PC-9 (cell line): ENCODE measurements around the gene SLC7A8. TPM values are rescaled to one million over a fixed set of nuclear protein-coding genes. Genes with fewer than 3 reads are reported as not detected.

Experiments
- BruUV-seq: library from RNA; stranded (reverse); fragments of 400-500 nt; replicated peaks from 2 replicates; lab custom pipeline; 2021; lab: Mats Ljungman, UMichigan
- CTCF ChIA-PET: fragments of 300-600 bp; sonication (Branson Sonifier 250); formaldehyde crosslinking; loops from one replicate; lab custom pipeline; 2022; ENCODE audit warnings: antibody characterized with exemption; lab: Charles Lee
- POLR2A ChIA-PET: fragments of 300-600 bp; sonication (Branson Sonifier 250); formaldehyde crosslinking; loops from one replicate; lab custom pipeline; 2022; ENCODE audit warnings: antibody characterized with exemption; ENCODE audit not compliant: unreplicated experiment; lab: Charles Lee
- DNase-seq, 2 experiments: peaks; one replicate each; pipeline versions ENCODE4 v3.0.0 to v3.0.0-alpha.2; 2015 to 2022; ENCODE audit warnings: mixed read lengths in 1 of 2
- H2AFZ ChIP-seq: fragments of 200-600 bp; sonication (generic); 2 replicates; pipeline ENCODE4 v1.8.1; 2017; ENCODE audit warnings: antibody characterized with exemption
- H3F3A ChIP-seq: fragments of 200-600 bp; sonication (generic); 2 replicates; pipeline ENCODE4 v1.8.1; 2017; ENCODE audit warnings: antibody characterized with exemption, mild to moderate bottlenecking, low read depth; ENCODE audit not compliant: insufficient read depth
- H3K27ac ChIP-seq: fragments of 200-600 bp; sonication (generic); 2 replicates; pipeline ENCODE4 v1.6.1; 2016; ENCODE audit warnings: mixed run types
- H3K27me3 ChIP-seq: fragments of 200-600 bp; sonication (generic); 2 replicates; pipeline ENCODE4 v1.6.1; 2016; ENCODE audit warnings: low read depth, mixed run types; ENCODE audit not compliant: insufficient read depth
- H3K36me3 ChIP-seq: fragments of 200-600 bp; sonication (generic); 2 replicates; pipeline ENCODE4 v1.6.1; 2016; ENCODE audit warnings: low read depth, mixed run types
- H3K4me1 ChIP-seq: fragments of 200-600 bp; sonication (generic); replicated peaks from 2 replicates; pipeline ENCODE4 v1.6.1; 2016; ENCODE audit warnings: mixed run types; ENCODE audit not compliant: insufficient read depth
- H3K4me2 ChIP-seq: fragments of 200-600 bp; sonication (generic); 2 replicates; pipeline ENCODE4 v1.6.1; 2017; ENCODE audit warnings: mixed run types
- H3K4me3 ChIP-seq: fragments of 200-600 bp; sonication (generic); 2 replicates; pipeline ENCODE4 v1.6.1; 2016; ENCODE audit warnings: mixed run types
- H3K79me2 ChIP-seq: fragments of 200-600 bp; sonication (generic); 2 replicates; pipeline ENCODE4 v1.6.1; 2017; ENCODE audit warnings: low read depth, mixed run types
- H3K9me2 ChIP-seq: fragments of 200-600 bp; sonication (generic); 2 replicates; pipeline ENCODE4 v1.8.1; 2017; ENCODE audit warnings: mild to moderate bottlenecking; ENCODE audit not compliant: insufficient read depth
- H3K9me3 ChIP-seq: fragments of 200-600 bp; sonication (generic); 2 replicates; pipeline ENCODE4 v1.8.1; 2016; ENCODE audit warnings: low read depth; ENCODE audit not compliant: insufficient read depth
- H4K20me1 ChIP-seq: fragments of 200-600 bp; sonication (generic); 2 replicates; pipeline ENCODE4 v1.8.1; 2017; ENCODE audit not compliant: insufficient read depth
- CTCF ChIP-seq: fragments of 200-600 bp; sonication (generic); conservative IDR thresholded peaks from 2 replicates; pipeline ENCODE4 v1.6.1; 2017; ENCODE audit warnings: mixed run types, antibody characterized with exemption, mild to moderate bottlenecking, moderate library complexity
- EZH2 ChIP-seq: fragments of 200-600 bp; sonication (generic); IDR thresholded peaks from 2 replicates; pipeline ENCODE4 v1.8.0; 2017; ENCODE audit warnings: antibody characterized with exemption, low read depth
- intact Hi-C: fragments of 100-400 bp; cut with micrococcal nuclease; formaldehyde crosslinking; loops from one replicate; pipeline ENCODE4 v1.10.0; 2022; ENCODE audit not compliant: unreplicated experiment
- total RNA-seq: library from RNA; stranded (reverse); gene quantifications from 2 replicates; pipeline ENCODE4 v1.2.3, GENCODE V29; 2021

Gene SLC7A8
- total RNA-seq, 1 experiment from 2014 or later = 3.6 TPM

- ChIA-PET POLR2A (no interaction called here), CTCF (no interaction called here)
- Histone ChIP-seq H3F3A (no peaks in the 10 kb centered on the region), H3K27ac (no peak overlapping the region), H3K9me3 (no peaks in the 10 kb centered on the region), H3K4me2 (no peak overlapping the region), H3K27me3 (no peaks in the 10 kb centered on the region), H3K4me3 (no peak overlapping the region), H3K79me2 (no peaks in the 10 kb centered on the region), H3K36me3 (no peaks in the 10 kb centered on the region), H2AFZ (no peak overlapping the region), H3K9me2 (no peaks in the 10 kb centered on the region), H3K4me1 (no peaks in the 10 kb centered on the region), H4K20me1 (no peaks in the 10 kb centered on the region)
- TF ChIP-seq EZH2 = no peak
- no peak for TF ChIP-seq CTCF
- intact Hi-C loops = no loop called here
- no peak for DNase-seq
- no TSS peak for BruUV-seq
Measured at GRCh38 chr14:23217032-23218020, 33.9 kb upstream of the SLC7A8 start.

GRCh38 chr14:23215421-23215820 lies 32.0 kb upstream of the SLC7A8 start:
- no peaks in the 10 kb centered on the region for H3K4me1 ChIP-seq
- intact Hi-C loops = no loop called here
- POLR2A ChIA-PET = no interaction called here
- no peaks in the 10 kb centered on the region for H3K9me3 ChIP-seq
- no peak for TF ChIP-seq EZH2
- no peak for TF ChIP-seq CTCF
- no peaks in the 10 kb centered on the region for H3F3A ChIP-seq
- H3K4me3 ChIP-seq = no peak overlapping the region
- no peaks in the 10 kb centered on the region for H4K20me1 ChIP-seq
- CTCF ChIA-PET = no interaction called here
- no TSS peak for BruUV-seq
- no peak overlapping the region for H3K27ac ChIP-seq
- no peaks in the 10 kb centered on the region for H3K9me2 ChIP-seq
- no peak overlapping the region for H3K4me2 ChIP-seq
- H3K36me3 ChIP-seq = no peaks in the 10 kb centered on the region
- H3K79me2 ChIP-seq = no peaks in the 10 kb centered on the region
- H2AFZ ChIP-seq = no peak overlapping the region
- H3K27me3 ChIP-seq = no peaks in the 10 kb centered on the region
- no peak for DNase-seq

GRCh38 chr14:23209651-23210423 lies 26.4 kb upstream of the SLC7A8 start:
- ChIA-PET CTCF (no interaction called here), POLR2A (no interaction called here)
- Histone ChIP-seq H3F3A (no peaks in the 10 kb centered on the region), H3K4me1 (no peaks in the 10 kb centered on the region), H2AFZ (no peak overlapping the region), H3K36me3 (no peaks in the 10 kb centered on the region), H4K20me1 (no peaks in the 10 kb centered on the region), H3K27ac (no peak overlapping the region), H3K4me2 (no peak overlapping the region), H3K9me3 (no peaks in the 10 kb centered on the region), H3K4me3 (no peak overlapping the region), H3K27me3 (no peaks in the 10 kb centered on the region), H3K9me2 (no peaks in the 10 kb centered on the region), H3K79me2 (no peaks in the 10 kb centered on the region)
- BruUV-seq = no TSS peak
- intact Hi-C loops = no loop called here
- DNase-seq = no peak
- TF ChIP-seq EZH2 = no peak
- TF ChIP-seq CTCF = no peak
